PFSK-1 (cell line): ENCODE measurements around the gene EIF4E.

Experiments used
- FOXP2 ChIP-seq: optimal IDR thresholded peaks from 2 replicates; pipeline ENCODE3; 2011; ENCODE audit warnings: borderline replicate concordance, control low read depth, inconsistent platforms; ENCODE audit not compliant: insufficient read depth; ENCODE audit errors: extremely low read length, extremely low read depth
- POLR2AphosphoS5 ChIP-seq: IDR thresholded peaks from 2 replicates; pipeline ENCODE4 v1.6.1; 2012; ENCODE audit warnings: low read depth, mild to moderate bottlenecking, control low read depth, low read length, moderate library complexity
- REST ChIP-seq, 2 experiments: IDR thresholded peaks; 2 replicates each; pipeline versions ENCODE4 v1.6.1 to v1.8.0; 2011 to 2012; ENCODE audit warnings: low read depth in 2 of 2, low read length in 2 of 2, control low read depth in 1 of 2, inconsistent platforms in 1 of 2, mild to moderate bottlenecking in 1 of 2, moderate library complexity in 1 of 2; ENCODE audit not compliant: insufficient read depth in 1 of 2
- SIN3A ChIP-seq: IDR thresholded peaks from 2 replicates; pipeline ENCODE4 v1.6.1; 2012; ENCODE audit warnings: mild to moderate bottlenecking, low read length, moderate library complexity, borderline replicate concordance; ENCODE audit not compliant: insufficient read depth
- TAF1 ChIP-seq: IDR thresholded peaks from 2 replicates; pipeline ENCODE4 v1.6.1; 2012; ENCODE audit warnings: low read length, control low read depth, borderline replicate concordance; ENCODE audit not compliant: insufficient read depth

The EIF4E gene

GRCh38 chr4:98959411-98959810 is 30.5 kb upstream of the EIF4E start:
- TF ChIP-seq FOXP2 (no peak), SIN3A (no peak), TAF1 (no peak), REST (IDR thresholded peaks at IDR 0.05; ENCODE audit: insufficient read depth in 1 of 2, low read depth in 2 of 2, low read length in 2 of 2) (no peak), POLR2AphosphoS5 (no peak)

GRCh38 chr4:98958065-98958464 is 29.1 kb upstream of the EIF4E start:
- TF ChIP-seq POLR2AphosphoS5 (no peak), SIN3A (no peak), TAF1 (no peak), REST (IDR thresholded peaks at IDR 0.05; ENCODE audit: insufficient read depth in 1 of 2, low read depth in 2 of 2, low read length in 2 of 2) (no peak), FOXP2 (no peak)

GRCh38 chr4:98955229-98955628 is 26.3 kb upstream of the EIF4E start:
- no peak for TF ChIP-seq TAF1
- TF ChIP-seq SIN3A = no peak
- no peak for TF ChIP-seq REST (IDR thresholded peaks at IDR 0.05; ENCODE audit: insufficient read depth in 1 of 2, low read depth in 2 of 2, low read length in 2 of 2)
- TF ChIP-seq POLR2AphosphoS5 = no peak
- TF ChIP-seq FOXP2 = no peak

- TF ChIP-seq POLR2AphosphoS5 (no peak), TAF1 (no peak), FOXP2 (no peak), REST (IDR thresholded peaks at IDR 0.05; ENCODE audit: insufficient read depth in 1 of 2, low read depth in 2 of 2, low read length in 2 of 2) (no peak), SIN3A (no peak)
These were observed 22.8 kb upstream of the EIF4E start for GRCh38 chr4:98951710-98952109.

- TF ChIP-seq POLR2AphosphoS5 = no peak
- no peak for TF ChIP-seq TAF1
- no peak for TF ChIP-seq FOXP2
- no peak for TF ChIP-seq REST (IDR thresholded peaks at IDR 0.05; ENCODE audit: insufficient read depth in 1 of 2, low read depth in 2 of 2, low read length in 2 of 2)
- no peak for TF ChIP-seq SIN3A
These were observed 22.0 kb upstream of the EIF4E start for GRCh38 chr4:98950925-98951324.
